ENCODE data around the gene ZNF837. TPM values are rescaled to one million over a fixed set of nuclear protein-coding genes. Genes with fewer than 3 reads are reported as not detected.

Gene ZNF837
- total and polyA plus RNA-seq, 2 of the 4 experiments (the other 2 are of a cell fraction): 0.54 to 1.2 TPM

GRCh38 chr19:58393725-58394033, 12.8 kb upstream of the ZNF837 start:
- Histone ChIP-seq H2BK5ac (ENCODE audit: low read depth, low read length, poor library complexity, severe bottlenecking) (no peak overlapping the region), H3K79me1 (ENCODE audit: low read depth in 1 of 2, low read length in 2 of 2) (peaks cover 11 to 46% of the 10 kb centered on the region in 2 experiments), H3K9me1 (ENCODE audit: insufficient read depth, low read length) (no peaks in the 10 kb centered on the region), H3K4ac (ENCODE audit: low read depth, low read length) (no peak overlapping the region), H3K4me1 (ENCODE audit: control insufficient read depth, insufficient read depth, low read length) (no peaks in the 10 kb centered on the region), H3K23ac (ENCODE audit: low read depth, low read length) (no peak overlapping the region), H3K18ac (ENCODE audit: low read depth, low read length) (no peak overlapping the region), H3K4me3 (ENCODE audit: insufficient read depth, low read depth, low read length) (no peak overlapping the region), H2AK9ac (replicated peaks; ENCODE audit: low read depth, low read length, poor library complexity) (no peak overlapping the region), H2AFZ (replicated peaks; ENCODE audit: low read length, poor library complexity) (no peak overlapping the region), H4K8ac (ENCODE audit: low read depth in 2 of 2, low read length in 2 of 2) (no peak overlapping the region), H3K14ac (replicated peaks; ENCODE audit: low read depth, low read length) (no peak overlapping the region), H2AK5ac (ENCODE audit: low read depth, low read length) (no peak overlapping the region), H2BK120ac (ENCODE audit: low read depth, low read length) (no peak overlapping the region), H3K9me3 (ENCODE audit: control insufficient read depth, insufficient read depth, low read length) (no peaks in the 10 kb centered on the region), H4K91ac (ENCODE audit: insufficient read depth, low read depth, low read length) (no peak overlapping the region), H3K27ac (ENCODE audit: insufficient read depth, low read length) (no peak overlapping the region), H3K4me2 (ENCODE audit: low read depth, low read length) (no peak overlapping the region), H4K5ac (ENCODE audit: low read depth, low read length) (no peak overlapping the region), H4K20me1 (ENCODE audit: insufficient read depth, low read length) (peaks cover 48% of the 10 kb centered on the region), H2BK15ac (ENCODE audit: low read depth, low read length) (no peak overlapping the region), H2BK20ac (ENCODE audit: low read depth, low read length) (no peak overlapping the region), H3K27me3 (ENCODE audit: control insufficient read depth, insufficient read depth, low read length) (no peaks in the 10 kb centered on the region), H3K56ac (ENCODE audit: extremely low read depth, insufficient read depth, low read length) (no peak overlapping the region), H3K36me3 (ENCODE audit: control insufficient read depth, insufficient read depth, low read length) (peaks cover 28% of the 10 kb centered on the region), H3K9ac (ENCODE audit: low read depth, low read length) (no peak overlapping the region)
- ATAC-seq (ENCODE audit: low read depth) (no peak), DNase-seq (no peak)
- CTCF ChIA-PET: no interaction called here
- BruUV-seq (replicated peaks): no TSS peak
- dilution Hi-C loops (cut with HindIII; ENCODE audit: low sequenced_read_pairs, unreplicated experiment): no loop called here
- POLR2A ChIA-PET (ENCODE audit: unreplicated experiment): no interaction called here
- intact Hi-C loops (cut with micrococcal nuclease): no loop called here
- TF ChIP-seq CTCF (conservative IDR thresholded peaks at IDR 0.05; ENCODE audit: low read depth, low read length): no peak
- no peak for TF ChIP-seq CEBPB (IDR thresholded peaks at IDR 0.05; ENCODE audit: low read depth, low read length)
- no peak for TF ChIP-seq MAFK (IDR thresholded peaks at IDR 0.05; ENCODE audit: low read depth, low read length)
- TF ChIP-seq MAZ (IDR thresholded peaks at IDR 0.05; ENCODE audit: borderline replicate concordance, low read depth, low read length): no peak
- TF ChIP-seq MXI1 (IDR thresholded peaks at IDR 0.05; ENCODE audit: borderline replicate concordance, low read depth, low read length): no peak
- TF ChIP-seq FOS (IDR thresholded peaks at IDR 0.05; ENCODE audit: low read depth, low read length): no peak
- no CpG with 5 or more reads among the region's 4 CpGs for WGBS, 2 experiments (ENCODE audit: extremely low coverage in 2 of 2, insufficient read length in 1 of 2)
- in situ Hi-C loops (cut with MboI; ENCODE audit: low sequenced_read_pairs): no loop called here

Measured in IMR-90 (cell line).